ENCODE data around the gene PRPF31.

DNA sequence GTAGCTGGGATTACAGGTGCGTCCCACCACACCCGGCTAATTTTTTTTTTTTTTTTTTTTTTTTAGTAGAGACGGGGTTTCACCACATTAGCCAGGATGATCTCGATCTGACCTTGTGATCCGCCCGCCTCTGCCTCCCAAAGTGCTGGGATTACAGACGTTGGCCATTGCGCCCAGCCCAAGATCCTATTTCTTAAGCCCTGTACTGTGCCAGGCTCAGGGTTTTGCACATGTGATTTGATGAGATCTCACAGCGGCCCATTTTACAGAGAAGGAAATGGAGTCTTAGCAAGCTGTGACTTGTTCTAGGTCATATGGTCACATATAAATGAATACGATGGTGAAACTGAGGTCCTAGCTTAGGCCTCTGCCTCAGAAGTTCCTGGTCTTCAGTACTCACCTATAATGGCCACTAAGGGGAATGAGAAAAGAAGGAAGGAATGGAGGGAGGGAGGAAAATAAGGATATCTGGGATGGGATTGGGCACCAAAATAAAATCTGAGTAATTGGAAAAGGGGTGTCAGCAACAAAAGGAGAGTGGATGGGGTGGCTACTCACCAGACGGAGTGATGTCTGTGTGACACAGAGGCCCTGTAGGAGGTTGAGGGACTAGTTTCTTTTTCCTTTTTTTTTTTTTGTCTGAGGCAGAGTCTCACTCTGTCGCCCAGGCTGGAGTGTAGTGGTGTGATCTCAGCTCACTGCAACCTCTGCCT lies 16.2 kb upstream of the PRPF31 start:
- TF ChIP-seq CTCF (IDR thresholded peaks at IDR 0.05) (no peak), POLR2A (IDR thresholded peaks at IDR 0.05) (no peak), EP300 (IDR thresholded peaks at IDR 0.05) (no peak)
